OCI-LY3 (cell line): Measurements from ENCODE around the gene DNASE1L3.

ENCODE experiments used
- EZH2phosphoT487 ChIP-seq: fragments of 200-600 bp; shearing (Covaris generic); IDR thresholded peaks from 2 replicates; pipeline ENCODE4 v1.6.1; 2018; ENCODE audit warnings: antibody characterized with exemption, mixed run types, low read depth
- TF ChIP-seq, protein P1 (sequence below): fragments of 200-600, 300-600 bp; sonication (generic); IDR thresholded peaks from 2 replicates; pipeline ENCODE4 v1.5.1; 2014; ENCODE audit warnings: antibody characterized with exemption, low read length, low read depth

- TF ChIP-seq, protein P1, sequence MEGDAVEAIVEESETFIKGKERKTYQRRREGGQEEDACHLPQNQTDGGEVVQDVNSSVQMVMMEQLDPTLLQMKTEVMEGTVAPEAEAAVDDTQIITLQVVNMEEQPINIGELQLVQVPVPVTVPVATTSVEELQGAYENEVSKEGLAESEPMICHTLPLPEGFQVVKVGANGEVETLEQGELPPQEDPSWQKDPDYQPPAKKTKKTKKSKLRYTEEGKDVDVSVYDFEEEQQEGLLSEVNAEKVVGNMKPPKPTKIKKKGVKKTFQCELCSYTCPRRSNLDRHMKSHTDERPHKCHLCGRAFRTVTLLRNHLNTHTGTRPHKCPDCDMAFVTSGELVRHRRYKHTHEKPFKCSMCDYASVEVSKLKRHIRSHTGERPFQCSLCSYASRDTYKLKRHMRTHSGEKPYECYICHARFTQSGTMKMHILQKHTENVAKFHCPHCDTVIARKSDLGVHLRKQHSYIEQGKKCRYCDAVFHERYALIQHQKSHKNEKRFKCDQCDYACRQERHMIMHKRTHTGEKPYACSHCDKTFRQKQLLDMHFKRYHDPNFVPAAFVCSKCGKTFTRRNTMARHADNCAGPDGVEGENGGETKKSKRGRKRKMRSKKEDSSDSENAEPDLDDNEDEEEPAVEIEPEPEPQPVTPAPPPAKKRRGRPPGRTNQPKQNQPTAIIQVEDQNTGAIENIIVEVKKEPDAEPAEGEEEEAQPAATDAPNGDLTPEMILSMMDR, result no peak
- no peak for TF ChIP-seq EZH2phosphoT487
Measured at GRCh38 chr3:58200121-58200709, 10.6 kb downstream of the DNASE1L3 start.
